ENCODE measurements around the gene OSMR. TPM values are rescaled to one million over a fixed set of nuclear protein-coding genes. Genes with fewer than 3 reads are reported as not detected.

OSMR gene
- total RNA-seq, 4 donors from 2014 or later, result 33.2 to 69.7 (median 43.9) TPM

DNA sequence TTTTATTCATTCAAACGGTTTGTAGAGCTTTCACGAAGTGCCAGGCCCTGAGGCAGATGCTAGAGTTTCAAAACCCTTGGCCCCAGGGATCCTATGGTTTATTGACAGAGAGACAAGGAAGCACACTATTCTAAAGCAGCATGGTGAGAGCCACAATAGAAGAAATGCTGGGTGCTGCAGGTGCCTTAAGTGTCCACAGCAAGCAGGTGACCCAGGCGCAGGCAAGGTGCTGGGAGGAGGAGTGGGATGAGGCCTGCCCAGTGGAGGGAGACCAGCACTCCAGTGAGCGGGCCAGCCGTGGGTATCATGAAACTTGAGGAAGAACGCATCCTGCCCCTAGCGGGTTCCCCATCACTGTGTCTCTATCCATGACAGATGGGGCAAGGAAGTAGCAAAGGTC lies 71.0 kb downstream of the OSMR start:
- Histone ChIP-seq H3K4me1 (no peaks in the 10 kb centered on the region), H3K27ac (replicated peaks in 1 of 4) (no peak overlapping the region), H3K9me3 (no peaks in the 10 kb centered on the region), H3K27me3 (no peaks in the 10 kb centered on the region), H3K36me3 (peaks cover 33 to 52% (median 46%) of the 10 kb centered on the region in 4 donors), H3K4me3 (no peak overlapping the region)
- DNase-seq (ENCODE audit: extremely low spot score), result no peak
- 70% methylated on average over 7 of the region's 7 CpGs for WGBS
- TF ChIP-seq EP300 (IDR thresholded peaks at IDR 0.05) (no peak), CTCF (IDR thresholded peaks at IDR 0.05) (no peak), POLR2A (IDR thresholded peaks at IDR 0.05; ENCODE audit: low read depth) (no peak), POLR2AphosphoS5 (IDR thresholded peaks at IDR 0.05) (no peak)
- intact Hi-C loops (cut with DNase I), result no loop called here

- no peaks in the 10 kb centered on the region for H3K27me3 ChIP-seq
- no peak overlapping the region for H3K27ac ChIP-seq (replicated peaks in 1 of 4)
- intact Hi-C loops (cut with DNase I), result loop anchor here (5.0 kb wide), 1 partner anchor 89 kb away; no protein-coding TSS in a partner anchor
- TF ChIP-seq CTCF (IDR thresholded peaks at IDR 0.05), result no peak
- no peak for TF ChIP-seq EP300 (IDR thresholded peaks at IDR 0.05)
- no peak for TF ChIP-seq POLR2A (IDR thresholded peaks at IDR 0.05; ENCODE audit: low read depth)
- no peak overlapping the region for H3K4me3 ChIP-seq
- DNase-seq (ENCODE audit: extremely low spot score), result no peak
- H3K9me3 ChIP-seq, result no peaks in the 10 kb centered on the region
- peaks cover 42 to 93% (median 69%) of the 10 kb centered on the region in 4 donors for H3K36me3 ChIP-seq
- H3K4me1 ChIP-seq, result peaks cover 0 to 22% (median 19%) of the 10 kb centered on the region in 4 donors
- WGBS, result 85% methylated on average over 1 of the region's 1 CpG
These were observed 75.4 kb downstream of the OSMR start for GRCh38 chr5:38921174-38921573.

GRCh38 chr5:38922199-38922598 lies 76.4 kb downstream of the OSMR start:
- H3K27me3 ChIP-seq, result no peaks in the 10 kb centered on the region
- no peak overlapping the region for H3K27ac ChIP-seq (replicated peaks in 1 of 4)
- intact Hi-C loops (cut with DNase I), result loop anchor here (5.0 kb wide), 1 partner anchor 90 kb away; no protein-coding TSS in a partner anchor
- H3K9me3 ChIP-seq, result no peaks in the 10 kb centered on the region
- no peak for TF ChIP-seq POLR2A (IDR thresholded peaks at IDR 0.05; ENCODE audit: low read depth)
- TF ChIP-seq POLR2AphosphoS5 (IDR thresholded peaks at IDR 0.05), result no peak
- TF ChIP-seq EP300 (IDR thresholded peaks at IDR 0.05), result no peak
- TF ChIP-seq CTCF (IDR thresholded peaks at IDR 0.05), result peak; percentile 56 to 79 (median 62)
- peaks cover 0 to 22% (median 19%) of the 10 kb centered on the region in 4 donors for H3K4me1 ChIP-seq
- peaks cover 42 to 98% (median 70%) of the 10 kb centered on the region in 4 donors for H3K36me3 ChIP-seq
- H3K4me3 ChIP-seq, result no peak overlapping the region
- WGBS, result 24% methylated on average over 1 of the region's 1 CpG
- no peak for DNase-seq (ENCODE audit: extremely low spot score)

DNA sequence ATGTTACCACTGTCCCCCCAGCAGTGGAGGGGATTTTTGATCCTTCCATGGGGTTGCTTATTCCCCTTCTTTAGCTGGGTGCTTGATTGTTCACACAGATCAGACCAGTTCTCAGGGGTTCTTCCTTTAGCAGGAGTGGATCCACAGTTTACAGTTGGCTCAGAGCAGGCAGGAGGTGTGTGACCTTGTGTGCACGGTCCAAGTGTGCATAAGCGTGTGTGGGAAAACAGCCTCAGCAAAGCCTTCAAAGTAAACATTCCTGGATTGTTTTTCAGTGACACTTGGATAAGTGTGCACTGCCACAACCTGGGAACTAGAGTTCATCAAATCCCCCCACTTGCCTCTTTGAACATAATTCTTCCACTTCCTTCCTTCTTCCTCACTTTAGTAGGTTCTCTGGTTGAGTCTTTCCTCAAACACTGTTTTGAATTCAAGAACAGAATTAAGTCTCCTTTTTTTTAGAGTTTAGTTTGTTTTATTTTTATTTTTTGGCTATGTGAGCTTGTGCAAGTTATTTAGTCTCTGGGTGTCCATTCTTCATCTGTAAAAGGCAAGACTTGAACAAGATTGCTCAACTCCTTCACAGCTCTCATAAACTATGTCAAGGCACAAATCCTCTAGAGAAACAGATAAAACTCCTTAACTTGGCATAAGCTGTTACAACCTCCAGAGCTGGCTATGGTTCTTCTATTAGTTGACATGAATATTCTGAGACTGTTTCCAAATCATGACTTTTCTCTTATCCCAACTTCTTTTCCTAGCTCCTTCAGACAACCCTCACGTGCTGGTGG lies 78.0 kb downstream of the OSMR start:
- H3K4me3 ChIP-seq, result no peak overlapping the region
- WGBS, result 79% methylated on average over 3 of the region's 3 CpGs
- no peaks in the 10 kb centered on the region for H3K27me3 ChIP-seq
- peaks cover 0 to 22% (median 19%) of the 10 kb centered on the region in 4 donors for H3K4me1 ChIP-seq
- DNase-seq (ENCODE audit: extremely low spot score), result no peak
- peaks cover 25 to 98% (median 63%) of the 10 kb centered on the region in 4 donors for H3K36me3 ChIP-seq
- no peaks in the 10 kb centered on the region for H3K9me3 ChIP-seq
- H3K27ac ChIP-seq (replicated peaks in 1 of 4), result peak overlapping the region; percentile 36 to 54 (median 44)
- intact Hi-C loops (cut with DNase I), result loop anchor here (5.0 kb wide), 1 partner anchor 92 kb away; no protein-coding TSS in a partner anchor
- TF ChIP-seq EP300 (IDR thresholded peaks at IDR 0.05) (no peak), POLR2AphosphoS5 (IDR thresholded peaks at IDR 0.05) (no peak), CTCF (IDR thresholded peaks at IDR 0.05) (no peak), POLR2A (IDR thresholded peaks at IDR 0.05; ENCODE audit: low read depth) (no peak)
